Measurements from ENCODE around the gene TDRD5. TPM values are rescaled to one million over a fixed set of nuclear protein-coding genes. Genes with fewer than 3 reads are reported as not detected.

Gene TDRD5
- total RNA-seq, 4 donors from 2014 or later: 0.24 to 0.44 (median 0.37) TPM; not detected in 1

- TF ChIP-seq CTCF (IDR thresholded peaks at IDR 0.05): no peak
- peak; percentile 85 for ATAC-seq (ENCODE audit: low FRiP score)
- DNase-seq (ENCODE audit: low spot score): no peak
Measured at GRCh38 chr1:179709841-179710329, 118.3 kb downstream of the TDRD5 start.

GRCh38 chr1:179714159-179714558, 122.5 kb downstream of the TDRD5 start:
- DNase-seq (ENCODE audit: low spot score): no peak
- no peak for TF ChIP-seq CTCF (IDR thresholded peaks at IDR 0.05)
- ATAC-seq (ENCODE audit: low FRiP score): no peak

GRCh38 chr1:179714623-179715022, 123.0 kb downstream of the TDRD5 start:
- no peak for ATAC-seq (ENCODE audit: low FRiP score)
- TF ChIP-seq CTCF (IDR thresholded peaks at IDR 0.05): no peak

GRCh38 chr1:179719272-179719671, 127.6 kb downstream of the TDRD5 start:
- no peak for TF ChIP-seq CTCF (IDR thresholded peaks at IDR 0.05)
- ATAC-seq (ENCODE audit: low FRiP score) (no peak), DNase-seq (ENCODE audit: low spot score) (no peak)

More at GRCh38 chr1:179714623-179715022, 123.0 kb downstream of the TDRD5 start:
- no peak for DNase-seq (ENCODE audit: low spot score)

GRCh38 chr1:179728271-179728670, 136.6 kb downstream of the TDRD5 start:
- no peak for TF ChIP-seq CTCF (IDR thresholded peaks at IDR 0.05)
- DNase-seq (ENCODE audit: low spot score) (no peak), ATAC-seq (ENCODE audit: low FRiP score) (no peak)

GRCh38 chr1:179729881-179730280, 138.2 kb downstream of the TDRD5 start:
- no peak for ATAC-seq (ENCODE audit: low FRiP score)
- TF ChIP-seq CTCF (IDR thresholded peaks at IDR 0.05): no peak
- no peak for DNase-seq (ENCODE audit: low spot score)

DNA sequence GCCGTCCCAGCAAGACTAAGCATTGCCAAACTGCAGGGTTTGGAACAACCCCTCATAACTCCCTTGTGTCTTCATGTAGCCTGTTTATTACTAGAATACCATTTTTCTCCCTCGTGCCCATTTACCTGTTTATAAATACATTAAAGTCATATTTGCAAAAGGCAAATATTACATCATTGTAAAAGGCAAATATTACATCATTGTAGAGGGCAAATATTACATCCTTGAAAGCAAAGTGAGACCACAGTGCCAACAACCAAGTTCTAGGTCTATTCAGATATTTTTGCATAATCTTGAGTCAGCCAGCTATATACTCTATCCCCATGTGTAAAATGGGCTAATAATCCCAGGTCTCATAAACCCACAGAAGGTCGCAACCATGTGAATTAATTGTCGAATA, 140.0 kb downstream of the TDRD5 start:
- no peak for TF ChIP-seq CTCF (IDR thresholded peaks at IDR 0.05)
- DNase-seq (ENCODE audit: low spot score) (no peak), ATAC-seq (ENCODE audit: low FRiP score) (no peak)

Small RNAs within 50 kb of the gene (small RNA-seq; reads per million reads assigned to genes)
- not detected for gene RNU5F-2P

Other genes starting within 250 kb of the TDRD5 start
- under 1 TPM in 2 of 4 donors, not detected in 2; 0.25 to 0.28 TPM for gene AXDND1, start 225.9 kb upstream of the TDRD5 start, total RNA-seq
- gene NPHS2, start 15.9 kb upstream of the TDRD5 start, total RNA-seq: not detected
- gene FAM163A, start 151.5 kb downstream of the TDRD5 start, total RNA-seq: under 1 TPM in 2 of 4 donors, not detected in 2; 0.13 to 0.56 TPM